Measurements from ENCODE around the gene TIMM44.
"Not testable (repeated sequence)": the region's sequence is repeated elsewhere in the genome, so short reads cannot be mapped to it uniquely, and the experiment has no call there.

Gene TIMM44

GRCh38 chr19:7977021-7977722, 33.7 kb upstream of the TIMM44 start:
- no peak for DNase-seq (ENCODE audit: low read depth)

GRCh38 chr19:7976461-7976860, 33.0 kb upstream of the TIMM44 start:
- DNase-seq (ENCODE audit: low read depth), result no peak

- no peak for DNase-seq (ENCODE audit: low read depth)
Observed at GRCh38 chr19:7975037-7975436, 31.6 kb upstream of the TIMM44 start.

GRCh38 chr19:7973883-7974282, 30.4 kb upstream of the TIMM44 start:
- DNase-seq (ENCODE audit: low read depth), result no peak

- DNase-seq (ENCODE audit: low read depth), result no peak
Observed at GRCh38 chr19:7971553-7972520, 28.4 kb upstream of the TIMM44 start.

DNA sequence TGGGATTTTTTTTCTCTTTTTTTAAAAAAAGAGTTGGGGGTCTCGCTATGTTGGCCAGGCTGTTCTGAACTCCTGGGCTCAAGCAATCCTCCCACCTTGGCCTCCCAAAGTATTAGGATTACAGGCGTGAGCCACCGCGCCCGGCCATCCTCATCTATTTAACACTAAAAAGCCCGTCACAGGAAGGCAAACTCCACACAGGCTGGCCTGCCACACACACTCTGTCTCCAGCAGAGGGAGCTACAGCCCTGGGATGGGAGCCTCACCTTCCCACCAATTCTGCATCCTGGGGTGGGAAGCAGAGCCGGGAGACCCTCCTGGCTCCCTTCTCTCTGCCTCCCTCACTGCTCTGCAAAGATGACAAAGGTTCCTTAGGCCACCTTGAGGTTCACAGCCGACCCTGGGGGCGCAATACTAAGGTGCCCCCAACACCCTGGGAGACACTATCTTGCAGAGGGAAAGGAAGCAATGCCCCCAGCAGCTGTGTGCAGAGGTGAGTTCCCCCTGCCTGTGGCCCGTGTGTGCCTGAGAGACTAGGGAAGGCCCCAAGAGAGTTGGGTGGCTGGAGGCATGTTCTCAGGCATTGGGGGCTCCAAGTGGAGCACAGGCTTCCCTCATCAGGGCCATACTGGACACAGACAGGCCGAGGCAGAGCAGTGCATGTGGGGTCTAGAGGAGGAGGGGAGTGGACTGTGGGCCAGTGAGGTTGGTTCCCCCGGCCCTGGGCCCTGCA, 27.4 kb upstream of the TIMM44 start:
- DNase-seq (ENCODE audit: low read depth), result no peak

DNA sequence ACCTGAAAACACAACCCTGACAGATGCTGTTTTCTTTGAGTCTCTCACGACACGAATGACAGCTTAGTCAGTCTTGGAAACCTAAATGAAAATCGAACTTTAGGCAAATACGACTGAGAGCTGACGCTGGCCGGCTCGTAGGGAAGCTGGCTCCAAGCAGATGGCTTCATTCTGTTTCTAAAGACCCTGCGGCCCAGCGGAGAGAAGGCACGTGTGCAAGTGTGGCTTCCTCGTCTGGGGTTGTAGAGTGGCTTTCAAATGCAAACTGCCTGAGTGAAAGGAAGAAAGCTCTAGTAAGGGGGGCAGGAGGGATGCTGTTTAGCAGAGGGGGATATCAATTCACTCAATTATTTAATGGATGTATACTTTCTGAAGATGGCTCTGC, 26.1 kb upstream of the TIMM44 start:
- DNase-seq (ENCODE audit: low read depth), result no peak

- DNase-seq (ENCODE audit: low read depth), result no peak
Observed at GRCh38 chr19:7968796-7969554, 25.5 kb upstream of the TIMM44 start.

DNA sequence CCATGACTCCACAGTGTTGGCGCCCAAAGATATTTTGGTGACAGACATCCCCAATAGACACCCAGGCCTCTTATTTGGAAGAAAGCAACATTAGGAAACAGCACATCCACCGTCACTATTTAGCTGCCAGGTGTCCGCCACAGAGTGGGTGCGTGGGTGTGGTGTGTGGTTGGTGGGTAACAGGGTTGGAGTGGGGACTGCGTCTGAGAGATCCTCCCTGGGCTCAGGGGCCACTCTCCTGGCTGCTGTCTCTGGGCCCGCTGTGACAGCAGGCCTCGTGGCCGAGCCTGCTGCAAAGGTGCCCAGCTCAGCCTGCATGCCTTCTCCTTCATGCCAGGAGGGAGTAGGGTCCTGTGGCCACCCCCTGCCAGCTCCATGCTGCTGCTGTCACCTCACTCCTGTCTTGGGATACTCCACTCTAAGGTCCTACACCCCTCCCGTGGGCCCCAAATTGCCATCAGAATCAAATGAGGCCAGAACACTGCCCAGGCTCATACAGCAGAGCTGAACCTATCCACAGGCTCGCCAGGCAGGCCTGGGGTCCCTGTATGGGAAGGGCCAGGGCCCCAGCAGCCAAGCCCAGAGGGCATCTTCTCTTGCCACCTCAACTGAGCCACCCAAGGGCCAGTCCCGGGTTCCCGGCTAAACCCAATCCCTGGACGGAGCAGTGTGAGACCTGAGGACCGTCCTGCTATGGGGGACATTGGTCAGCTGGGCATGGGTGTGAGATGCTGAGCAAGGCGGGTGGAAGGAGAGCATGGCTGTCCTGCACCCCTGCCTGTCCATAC, 24.7 kb upstream of the TIMM44 start:
- DNase-seq (ENCODE audit: low read depth), result no peak

- no peak for DNase-seq (ENCODE audit: low read depth)
Observed at GRCh38 chr19:7965921-7966665, 22.6 kb upstream of the TIMM44 start.

DNA sequence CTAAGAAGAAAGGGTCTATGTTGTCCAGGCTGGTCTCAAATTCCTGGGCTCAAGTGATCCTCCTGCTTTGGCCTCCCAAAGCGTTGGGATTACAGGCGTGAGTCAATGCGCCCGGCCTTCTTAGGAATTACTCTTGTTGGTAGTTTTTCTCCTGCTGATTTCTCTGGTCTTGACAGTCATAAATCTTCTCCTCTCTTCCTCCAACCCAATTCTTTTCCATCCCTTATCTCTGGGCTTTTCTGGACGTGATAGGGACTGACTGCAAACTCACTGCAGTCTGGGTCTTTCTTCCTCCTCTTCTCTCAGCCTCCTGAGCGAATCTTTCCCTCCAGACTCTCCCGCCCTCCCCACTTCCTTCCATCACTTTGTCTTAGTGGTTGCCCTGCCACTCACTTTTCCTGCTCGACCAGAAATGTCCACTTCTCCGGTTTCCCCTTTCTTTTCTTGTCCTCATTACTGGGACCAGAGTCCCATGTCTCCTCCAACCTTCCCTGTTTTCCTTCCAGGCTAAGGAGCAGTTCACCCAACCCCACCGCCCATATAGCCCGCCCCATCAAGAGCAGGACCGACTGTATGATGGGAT, 21.9 kb upstream of the TIMM44 start:
- no peak for DNase-seq (ENCODE audit: low read depth)

DNA sequence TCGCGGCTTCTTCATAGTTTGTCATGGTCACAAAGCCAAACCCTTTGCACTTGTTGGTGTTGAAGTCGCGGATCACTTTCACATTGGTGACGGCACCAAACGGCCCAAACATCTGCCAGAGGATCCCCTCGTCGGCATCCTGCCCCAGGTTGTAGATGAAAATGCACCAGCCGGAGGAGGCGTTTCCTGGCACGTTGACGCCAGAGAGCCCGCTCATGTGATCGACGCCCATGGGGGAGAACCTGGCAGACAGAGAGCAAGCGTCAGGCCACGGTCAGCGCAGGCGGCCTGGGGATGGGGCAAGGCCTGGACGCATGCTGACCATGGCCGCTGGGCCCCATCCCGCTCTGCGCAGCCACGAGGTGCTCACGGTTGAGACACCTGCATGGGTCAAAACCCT, 20.1 kb upstream of the TIMM44 start:
- no peak for DNase-seq (ENCODE audit: low read depth)

GRCh38 chr19:7962644-7963268, 19.3 kb upstream of the TIMM44 start:
- DNase-seq (ENCODE audit: low read depth), result no peak

DNA sequence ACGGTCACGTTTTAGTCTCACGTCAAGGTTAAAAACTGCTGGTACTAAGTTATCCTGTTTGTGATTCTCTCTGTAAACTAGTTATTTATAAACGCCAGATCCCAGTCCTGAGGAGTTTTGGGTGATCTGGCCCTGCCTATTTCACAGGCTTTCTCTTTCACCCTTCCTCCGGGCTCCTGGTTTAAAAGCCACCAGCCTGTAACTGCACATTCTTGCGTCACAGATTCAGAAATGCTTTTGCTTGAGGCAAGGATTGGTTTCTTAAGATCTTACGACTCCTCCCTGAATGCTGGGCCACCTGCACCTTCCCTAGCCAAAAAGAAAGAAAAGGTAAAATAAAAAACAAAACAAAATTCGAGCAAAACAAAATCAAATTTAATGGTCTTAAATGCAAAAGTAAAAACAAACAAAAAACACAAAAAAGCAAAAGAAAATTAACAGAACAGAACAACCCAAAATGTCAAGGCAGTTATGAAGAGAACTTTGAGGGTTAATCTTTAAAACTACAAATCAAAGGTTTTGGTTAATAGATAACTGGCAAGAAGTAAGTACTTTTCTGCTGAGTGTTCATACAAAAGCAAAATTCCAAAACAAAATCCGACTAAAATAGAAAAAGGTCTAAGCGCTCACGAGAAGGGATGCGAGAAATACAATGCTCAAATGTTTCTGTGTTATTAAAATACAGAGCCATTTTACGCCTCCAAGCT, 18.6 kb upstream of the TIMM44 start:
- DNase-seq (ENCODE audit: low read depth), result no peak

DNA sequence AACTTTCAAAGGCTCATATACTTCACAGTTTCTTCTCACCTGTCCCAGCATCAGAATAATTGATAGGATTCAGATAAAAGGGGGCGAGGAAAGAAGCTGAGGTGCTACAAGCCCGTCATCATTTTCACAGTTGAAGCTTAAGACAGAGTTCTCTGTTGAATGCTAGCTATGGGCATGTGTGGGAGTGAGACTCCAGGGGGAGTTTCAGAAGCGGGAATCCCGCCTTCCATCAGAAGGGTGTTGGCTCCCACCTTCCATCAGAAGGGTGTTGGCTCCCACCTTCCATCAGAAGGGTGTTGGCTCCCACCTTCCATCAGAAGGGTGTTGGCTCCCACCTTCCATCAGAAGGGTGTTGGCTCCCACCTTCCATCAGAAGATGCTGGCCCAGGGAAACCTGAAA, 17.6 kb upstream of the TIMM44 start:
- not testable (repeated sequence) for DNase-seq (ENCODE audit: low read depth)

GRCh38 chr19:7959211-7959610, 15.7 kb upstream of the TIMM44 start:
- no peak for DNase-seq (ENCODE audit: low read depth)

GRCh38 chr19:7955696-7956095, 12.2 kb upstream of the TIMM44 start:
- no peak for DNase-seq (ENCODE audit: low read depth)

- no peak for DNase-seq (ENCODE audit: low read depth)
Observed at GRCh38 chr19:7953576-7953975, 10.1 kb upstream of the TIMM44 start.

DNA sequence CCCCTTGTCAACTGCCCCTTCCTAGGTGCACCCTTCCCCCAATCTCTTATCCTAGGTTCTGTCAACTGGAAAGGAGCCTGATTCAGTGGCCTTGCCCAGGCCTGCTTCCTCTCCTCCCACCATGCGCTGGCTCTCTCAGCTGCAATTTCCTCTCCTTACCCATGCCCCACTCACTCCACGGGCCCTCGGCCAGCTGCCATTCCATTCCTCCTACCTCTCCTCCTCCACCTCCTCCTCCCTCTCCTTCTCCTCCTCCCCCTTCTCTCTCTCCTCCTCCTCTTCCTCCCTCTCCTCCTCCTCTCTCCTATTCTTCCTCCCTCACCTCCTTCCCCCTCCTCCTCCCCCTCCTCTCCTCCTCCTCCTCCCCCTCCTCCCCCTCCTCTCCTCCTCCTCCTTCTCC, 9.6 kb upstream of the TIMM44 start:
- no peak for DNase-seq (ENCODE audit: low read depth)
